GM12874 (cell line): ENCODE data around the gene PLIN3.

Experiments used
- TF ChIP-seq, protein P1 (sequence below): IDR thresholded peaks from 2 replicates; pipeline ENCODE4 v1.5.1; 2011; ENCODE audit warnings: low read depth, mild to moderate bottlenecking, control low read depth, low read length, moderate library complexity; ENCODE audit not compliant: insufficient read depth

The PLIN3 gene

DNA sequence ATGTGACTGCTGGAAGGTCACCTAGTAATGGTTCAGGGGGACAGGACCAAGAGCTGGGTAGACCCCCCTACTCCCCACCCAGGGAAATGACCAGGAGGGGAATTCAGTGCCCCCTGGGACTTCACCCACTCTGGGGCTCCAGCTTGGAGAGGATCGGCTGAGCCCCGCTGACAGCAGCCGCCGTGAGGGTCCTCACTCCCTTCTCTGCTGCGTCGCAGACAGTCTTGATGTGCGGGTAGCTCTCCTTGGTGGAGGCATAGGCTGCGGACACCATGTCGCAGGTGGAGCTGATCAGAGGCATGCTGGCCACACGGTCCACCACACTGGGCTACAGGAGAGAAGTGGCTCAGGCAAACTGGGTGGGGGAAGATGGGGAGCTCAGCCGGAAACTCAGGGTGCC, 7.8 kb downstream of the PLIN3 start:
- TF ChIP-seq, protein P1, sequence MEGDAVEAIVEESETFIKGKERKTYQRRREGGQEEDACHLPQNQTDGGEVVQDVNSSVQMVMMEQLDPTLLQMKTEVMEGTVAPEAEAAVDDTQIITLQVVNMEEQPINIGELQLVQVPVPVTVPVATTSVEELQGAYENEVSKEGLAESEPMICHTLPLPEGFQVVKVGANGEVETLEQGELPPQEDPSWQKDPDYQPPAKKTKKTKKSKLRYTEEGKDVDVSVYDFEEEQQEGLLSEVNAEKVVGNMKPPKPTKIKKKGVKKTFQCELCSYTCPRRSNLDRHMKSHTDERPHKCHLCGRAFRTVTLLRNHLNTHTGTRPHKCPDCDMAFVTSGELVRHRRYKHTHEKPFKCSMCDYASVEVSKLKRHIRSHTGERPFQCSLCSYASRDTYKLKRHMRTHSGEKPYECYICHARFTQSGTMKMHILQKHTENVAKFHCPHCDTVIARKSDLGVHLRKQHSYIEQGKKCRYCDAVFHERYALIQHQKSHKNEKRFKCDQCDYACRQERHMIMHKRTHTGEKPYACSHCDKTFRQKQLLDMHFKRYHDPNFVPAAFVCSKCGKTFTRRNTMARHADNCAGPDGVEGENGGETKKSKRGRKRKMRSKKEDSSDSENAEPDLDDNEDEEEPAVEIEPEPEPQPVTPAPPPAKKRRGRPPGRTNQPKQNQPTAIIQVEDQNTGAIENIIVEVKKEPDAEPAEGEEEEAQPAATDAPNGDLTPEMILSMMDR = no peak

DNA sequence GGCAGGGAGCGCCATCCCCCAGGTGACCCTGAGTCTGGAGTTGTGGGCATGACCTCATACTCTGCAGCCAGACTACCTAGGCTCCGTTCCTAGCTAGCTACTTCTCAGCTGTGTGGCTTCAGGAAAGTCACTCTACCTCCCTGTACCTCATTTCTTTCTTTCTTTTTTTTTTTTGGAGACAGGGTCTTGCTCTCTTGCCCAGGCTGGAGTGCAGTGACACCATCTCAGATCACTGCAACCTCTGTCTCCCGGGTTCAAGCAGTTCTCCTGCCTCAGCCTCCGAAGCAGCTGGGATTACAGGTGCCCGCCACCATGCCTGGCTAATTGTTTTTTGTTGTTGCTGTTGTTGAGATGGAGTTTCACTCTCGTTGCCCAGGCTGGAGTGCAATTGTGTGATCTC, 15.0 kb downstream of the PLIN3 start:
- TF ChIP-seq, protein P1 = no peak

DNA sequence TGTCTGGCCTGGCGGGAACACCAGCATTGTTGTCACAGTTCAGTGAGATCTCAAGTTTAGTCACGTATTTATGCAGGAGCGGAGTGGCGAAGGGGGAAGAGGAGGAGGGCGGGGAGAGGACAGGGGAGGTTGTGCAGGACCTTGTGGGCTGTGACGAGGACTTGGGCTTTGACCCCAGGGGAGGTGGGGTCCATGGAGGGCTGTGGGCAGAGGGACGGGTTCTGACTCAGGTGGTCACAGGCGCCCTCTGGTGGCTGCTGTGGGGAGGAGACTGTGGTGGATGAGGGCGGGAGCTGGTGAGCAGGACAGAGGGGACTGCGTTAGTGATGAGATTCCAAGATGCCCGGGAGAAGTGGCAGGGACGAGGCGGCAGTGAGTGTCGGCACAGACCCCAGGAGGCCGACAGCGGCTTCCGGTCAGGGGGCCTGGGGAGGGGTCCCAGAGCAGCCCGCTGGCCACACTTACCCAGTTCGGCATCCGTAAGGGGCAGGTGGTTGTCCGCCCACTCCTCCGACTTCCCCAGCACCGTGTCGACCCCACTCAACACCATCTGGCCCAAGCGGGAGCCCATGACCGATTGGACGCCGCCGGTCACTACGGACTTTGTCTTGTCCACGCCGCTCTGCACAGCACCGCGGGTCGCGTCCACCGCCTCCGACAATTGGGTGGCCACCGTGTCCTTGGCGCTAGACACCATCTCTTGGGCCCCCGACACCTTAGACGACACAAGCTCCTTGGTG, 15.7 kb downstream of the PLIN3 start:
- TF ChIP-seq, protein P1 = peak; percentile 94

DNA sequence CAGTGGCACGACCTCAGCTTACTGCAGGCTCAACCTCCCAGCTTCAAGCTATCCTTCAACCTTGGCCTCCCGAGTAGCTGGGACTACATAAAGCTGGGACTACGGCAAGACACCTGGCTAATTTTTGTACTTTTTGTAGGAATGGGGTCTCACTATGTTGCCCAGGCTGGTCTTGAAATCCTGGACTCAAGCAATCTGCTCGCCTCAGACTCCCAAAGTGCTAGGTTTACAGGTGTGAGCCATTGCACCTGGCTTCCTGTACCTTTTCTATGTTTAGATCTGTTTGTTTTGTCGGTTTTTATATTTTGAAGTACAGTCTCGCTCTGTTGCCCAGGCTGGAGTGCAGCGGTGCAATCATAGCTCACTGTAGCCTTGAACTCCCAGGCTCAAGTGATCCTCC, 18.4 kb downstream of the PLIN3 start:
- TF ChIP-seq, protein P1 = no peak

DNA sequence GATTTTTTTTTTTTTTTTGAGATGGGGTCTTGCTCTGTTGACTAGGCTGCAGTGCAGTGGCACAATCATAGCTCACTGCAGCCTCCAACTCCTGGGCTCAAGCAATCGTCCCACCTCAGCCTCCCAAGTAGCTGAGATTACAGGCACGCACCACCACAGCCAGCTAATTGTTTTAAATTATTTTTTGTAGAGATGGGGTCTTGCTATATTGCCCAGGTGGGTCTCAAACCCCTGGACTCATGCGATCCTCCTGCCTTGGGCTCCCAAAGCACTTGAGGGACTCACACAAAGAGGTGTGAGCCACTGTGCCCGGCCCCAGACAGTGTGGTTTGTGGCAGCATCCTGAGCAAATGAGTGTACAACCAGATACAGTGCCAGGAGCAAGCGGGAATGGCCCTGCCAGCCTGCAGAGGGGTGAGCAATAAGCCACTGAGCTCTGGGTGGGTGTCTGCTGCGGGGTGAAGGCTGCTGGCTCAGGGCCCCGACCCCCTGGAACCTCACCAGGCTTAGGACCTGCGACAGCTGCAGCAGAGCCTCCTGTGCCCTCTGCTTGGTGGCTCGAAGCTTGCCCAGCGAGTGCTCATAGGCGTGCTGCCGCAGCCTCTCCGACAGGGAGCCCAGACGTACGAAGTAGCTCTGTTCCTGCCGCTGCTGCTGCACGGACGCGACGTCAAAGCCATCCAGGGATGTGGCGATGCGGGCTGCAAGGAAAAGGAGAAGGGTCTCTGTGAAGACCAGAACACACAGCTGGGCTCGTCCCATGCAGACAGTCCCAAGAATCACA, 20.1 kb downstream of the PLIN3 start:
- TF ChIP-seq, protein P1 = no peak

DNA sequence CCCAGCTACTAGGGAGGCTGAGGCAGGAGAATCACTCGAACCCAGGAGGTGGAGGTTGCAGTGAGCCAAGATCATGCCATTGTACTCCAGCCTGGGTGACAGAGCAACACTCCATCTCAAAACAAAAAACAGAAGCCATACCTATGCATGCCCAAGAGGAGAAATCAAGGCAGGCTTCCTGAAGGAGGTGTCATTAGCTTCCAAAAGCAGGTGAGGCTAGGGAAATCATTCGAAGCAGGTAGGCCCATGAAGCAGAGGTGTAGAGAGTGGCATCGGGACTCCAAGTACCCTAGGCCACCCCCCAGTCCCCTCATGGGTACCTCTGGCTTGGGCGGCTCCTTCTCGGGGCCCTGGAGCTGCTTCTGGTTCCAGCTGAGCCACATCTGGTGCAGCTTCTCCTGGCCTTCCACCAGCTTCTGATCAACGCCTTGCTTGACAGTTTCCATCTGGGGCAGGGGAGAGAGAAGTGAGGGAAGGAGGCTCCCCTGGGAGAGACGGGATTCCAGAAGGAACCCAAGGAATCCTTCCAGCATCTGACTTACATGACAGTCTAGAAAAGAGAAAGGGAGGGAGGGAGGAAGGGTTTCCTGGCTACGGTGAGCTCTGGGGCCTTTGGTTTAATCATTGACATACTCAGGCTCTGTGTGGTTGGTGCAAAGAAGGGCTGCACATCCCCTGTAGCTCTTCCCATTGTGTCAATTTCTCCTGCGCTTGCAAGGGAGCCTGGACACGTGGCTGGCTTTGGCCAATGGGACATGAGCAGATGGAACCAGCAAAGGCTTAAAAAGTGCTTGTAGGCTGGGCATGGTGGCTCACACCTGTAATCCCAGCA, 22.9 kb downstream of the PLIN3 start:
- TF ChIP-seq, protein P1 = no peak

DNA sequence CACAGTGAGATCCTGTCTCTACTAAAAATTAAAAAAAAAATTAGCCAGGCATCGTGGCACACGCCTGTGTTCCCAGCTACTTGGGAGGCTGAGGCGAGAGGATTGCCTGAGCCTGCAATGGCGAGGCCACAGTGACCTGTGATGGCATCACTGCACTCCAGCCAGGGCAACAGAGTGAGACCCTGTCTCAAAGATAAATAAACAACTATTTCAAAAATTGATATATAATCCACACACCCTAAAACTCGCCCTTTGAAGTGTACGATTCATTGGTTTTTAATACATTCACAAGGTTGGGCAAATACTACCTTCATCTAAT, 23.9 kb downstream of the PLIN3 start:
- TF ChIP-seq, protein P1 = no peak
